GM12878 (cell line): ENCODE measurements around the gene SDC1. TPM values are rescaled to one million over a fixed set of nuclear protein-coding genes. Genes with fewer than 3 reads are reported as not detected.

Source experiments
- ATAC-seq: fragments of 200-7000 bp; cut with Tn5 transposase; 3 replicates; pipeline ENCODE4 v1.9.1; 2020; ENCODE audit warnings: mild to moderate bottlenecking, moderate library complexity
- BruUV-seq: library from RNA; stranded (reverse); fragments of 400-500 nt; replicated peaks from 2 replicates; lab custom pipeline; 2021; lab: Mats Ljungman, UMichigan
- CTCF ChIA-PET: fragments of 300-600 bp; sonication (Branson Sonifier 250); formaldehyde crosslinking; extraction: SDS; loops from one replicate; lab custom pipeline; 2021; ENCODE audit warnings: inconsistent platforms; lab: Yijun Ruan, JAX
- POLR2A ChIA-PET: fragments of 350-600 bp; formaldehyde crosslinking; extraction: SDS; loops from one replicate; lab custom pipeline; 2021; ENCODE audit warnings: inconsistent platforms; lab: Charles Lee
- RAD21 ChIA-PET: fragments of 300-600 bp; sonication (Branson Sonifier 250); formaldehyde crosslinking; loops from one replicate; lab custom pipeline; 2023; ENCODE audit warnings: antibody characterized with exemption; ENCODE audit not compliant: unreplicated experiment; lab: Charles Lee
- SMC1A ChIA-PET: fragments of 300-600 bp; sonication (Branson Sonifier 250); formaldehyde crosslinking; loops from one replicate; lab custom pipeline; 2023; ENCODE audit not compliant: unreplicated experiment, uncharacterized antibody; lab: Charles Lee
- DNase-seq: peaks from one replicate; pipeline ENCODE4 v3.0.0-alpha.2; 2011; ENCODE audit warnings: low read depth, low spot score
- FAIRE-seq: peaks from 3 replicates; lab custom pipeline; 2011; peaks lifted over from hg19 to GRCh38; lab: Jason Lieb, UNC
- H2AFZ ChIP-seq: 2 replicates; pipeline ENCODE4 v1.6.0; 2011; ENCODE audit warnings: low read depth, low read length, control low read depth; ENCODE audit not compliant: control insufficient read depth
- H3K27ac ChIP-seq: 2 replicates; pipeline ENCODE4 v1.5.1; 2011; ENCODE audit warnings: control low read depth; ENCODE audit not compliant: control insufficient read depth, insufficient read depth
- H3K27me3 ChIP-seq, 2 experiments: replicated peaks in 1 of 2; 2 replicates each; pipeline versions ENCODE4 v1.6.0 to v1.6.1; 2011; ENCODE audit warnings: low read length in 1 of 2; ENCODE audit not compliant: control insufficient read depth in 2 of 2, insufficient read depth in 2 of 2
- H3K36me3 ChIP-seq, 2 experiments: 2 replicates each; pipeline ENCODE4 v1.5.1; 2011; ENCODE audit warnings: low read length in 1 of 2; ENCODE audit not compliant: control insufficient read depth in 2 of 2, insufficient read depth in 2 of 2
- H3K4me1 ChIP-seq: 2 replicates; pipeline ENCODE4 v1.6.1; 2011; ENCODE audit warnings: mild to moderate bottlenecking, low read length, moderate library complexity, mixed read lengths; ENCODE audit not compliant: control insufficient read depth, insufficient read depth
- H3K4me2 ChIP-seq: 2 replicates; pipeline ENCODE4 v1.6.0; 2011; ENCODE audit warnings: control low read depth; ENCODE audit not compliant: control insufficient read depth, insufficient read depth
- H3K4me3 ChIP-seq: fragments of 200-600 bp; sonication (generic); 2 replicates; pipeline ENCODE4 v1.5.1; 2016
- H3K79me2 ChIP-seq: 2 replicates; pipeline ENCODE4 v1.6.0; 2011; ENCODE audit warnings: low read length; ENCODE audit not compliant: control insufficient read depth, insufficient read depth
- H3K9ac ChIP-seq: 2 replicates; pipeline ENCODE4 v1.8.0; 2011; ENCODE audit warnings: low read length, control low read depth, mixed read lengths; ENCODE audit not compliant: control insufficient read depth, insufficient read depth
- H3K9me3 ChIP-seq: replicated peaks from 3 replicates; pipeline ENCODE4 v1.5.1; 2011; ENCODE audit warnings: mild to moderate bottlenecking, low read length; ENCODE audit not compliant: control insufficient read depth, insufficient read depth
- H4K20me1 ChIP-seq: 2 replicates; pipeline ENCODE4 v1.6.0; 2011; ENCODE audit not compliant: control insufficient read depth, insufficient read depth
- CREB1 ChIP-seq: IDR thresholded peaks from 2 replicates; pipeline ENCODE4 v1.6.1; 2012; ENCODE audit warnings: low read depth, mild to moderate bottlenecking, inconsistent platforms
- ETV6 ChIP-seq, 2 experiments: fragments of 450-650 bp in 1 of 2; IDR thresholded peaks in 1 of 2; conservative IDR thresholded peaks in 1 of 2; 2 replicates each; pipeline ENCODE4 v1.6.1; 2014; ENCODE audit warnings: antibody characterized with exemption in 1 of 2, borderline replicate concordance in 1 of 2, low read depth in 1 of 2, mild to moderate bottlenecking in 1 of 2, moderate library complexity in 1 of 2
- NBN ChIP-seq: fragments of 450-650 bp; IDR thresholded peaks from 2 replicates; pipeline ENCODE4 v1.6.1; 2016
- NKRF ChIP-seq: fragments of 450-650 bp; conservative IDR thresholded peaks from 2 replicates; pipeline ENCODE4 v1.6.1; 2017; ENCODE audit warnings: mild to moderate bottlenecking, moderate library complexity
- POU2F2 ChIP-seq: IDR thresholded peaks from 3 replicates; pipeline ENCODE4 v1.6.1; 2011; ENCODE audit warnings: low read depth, mild to moderate bottlenecking, low read length, borderline replicate concordance
- RAD21 ChIP-seq: IDR thresholded peaks from 2 replicates; pipeline ENCODE4 v1.6.1; 2011; ENCODE audit warnings: mild to moderate bottlenecking, low read depth, low read length, moderate library complexity; ENCODE audit not compliant: insufficient read depth
- WRNIP1 ChIP-seq: IDR thresholded peaks from 2 replicates; pipeline ENCODE4 v1.6.1; 2011; ENCODE audit warnings: low read depth, low read length, improper control_type of control experiment, borderline replicate concordance
- ZBTB11 ChIP-seq: fragments of 450-650 bp; formaldehyde crosslinking; IDR thresholded peaks from 2 replicates; pipeline ENCODE4 v1.5.0; 2022; ENCODE audit warnings: mild to moderate bottlenecking, missing genetic modification characterization
- ZNF207 ChIP-seq: fragments of 450-650 bp; IDR thresholded peaks from 2 replicates; pipeline ENCODE4 v1.6.1; 2014; ENCODE audit warnings: antibody characterized with exemption, mild to moderate bottlenecking, borderline replicate concordance
- WGBS: methylation state at CpG from one replicate; pipeline ENCODE4 v1.1.6; 2016; ENCODE audit warnings: low lambda C conversion rate; ENCODE audit not compliant: insufficient replicate concordance, insufficient coverage; ENCODE audit errors: missing lambda C conversion rate; 5-methylcytosine and 5-hydroxymethylcytosine counted together
- in situ Hi-C: fragments of 300-500 bp; cut with MboI; formaldehyde crosslinking; loops from 9 replicates; pipeline ENCODE4 v1.14.3; 2018; ENCODE audit warnings: mixed read lengths
- intact Hi-C: fragments of 100-400 bp; cut with micrococcal nuclease; formaldehyde crosslinking; loops from one replicate; pipeline ENCODE4 v1.14.2; 2022; ENCODE audit not compliant: unreplicated experiment
- polyA plus RNA-seq, 11 experiments: library from polyadenylated mRNA; depleted of rRNA in 4 of 11; unstranded in 6 of 11; stranded (reverse) in 5 of 11; fragments of >200 nt; fragmentation: Nextera tagmentation in 4 of 11; fragmentation: Illumina TruSeq in 1 of 11; extraction: Ambion mirVana in 4 of 11; extraction: Trizol in 1 of 11; gene quantifications; 1 replicate in 1 of 11; 2 replicates in 10 of 11; pipeline versions ENCODE4 v1.2.1 to v1.2.3, GENCODE V29; 2011 to 2016; ENCODE audit warnings: inconsistent platforms in 2 of 11, missing spikeins in 2 of 11, low read depth in 1 of 11
- total RNA-seq, 4 experiments: library from RNA; depleted of rRNA in 3 of 4; stranded (reverse); fragments of >200 nt in 3 of 4; fragmentation: Illumina TruSeq in 1 of 4; extraction: Trizol in 1 of 4; gene quantifications; 2 replicates each; pipeline versions ENCODE4 v1.2.1 to v1.2.3, GENCODE V29; 2013 to 2021
- TF ChIP-seq, protein P1 (sequence below): fragments of 450-650 bp; IDR thresholded peaks from 2 replicates; pipeline ENCODE4 v1.6.1; 2016; ENCODE audit warnings: mild to moderate bottlenecking

Gene SDC1
- total and polyA plus RNA-seq, 10 of the 15 experiments (the other 5 are each of a cell fraction or from before 2014, with no cell fraction given): 0.85 to 36.8 (median 23.7) TPM

- ChIA-PET POLR2A (no interaction called here), RAD21 (no interaction called here), SMC1A (no interaction called here), CTCF (no interaction called here)
- BruUV-seq: no TSS peak
- DNase-seq (no peak), ATAC-seq (no peak), FAIRE-seq (no peak)
- H3K79me2 ChIP-seq: no peaks in the 10 kb centered on the region
- H3K4me1 ChIP-seq: no peaks in the 10 kb centered on the region
- no peaks in the 10 kb centered on the region for H3K27me3 ChIP-seq
- no peaks in the 10 kb centered on the region for H3K9me3 ChIP-seq
- no peak overlapping the region for H3K4me2 ChIP-seq
- WGBS: 45% methylated on average over 3 of the region's 3 CpGs
- H4K20me1 ChIP-seq: no peaks in the 10 kb centered on the region
- TF ChIP-seq ETV6 (conservative IDR thresholded peaks at IDR 0.05 in 1 of 2, IDR thresholded peaks at IDR 0.05 in 1 of 2; ENCODE audit: borderline replicate concordance in 1 of 2, low read depth in 1 of 2) (no peak), ZBTB11 (CRISPR knock-in tag) (no peak)
- in situ Hi-C loops (no loop called here), intact Hi-C loops (no loop called here)
- H3K9ac ChIP-seq: no peak overlapping the region
- H2AFZ ChIP-seq: no peak overlapping the region
- H3K4me3 ChIP-seq: no peak overlapping the region
- H3K27ac ChIP-seq: no peak overlapping the region
- H3K36me3 ChIP-seq: no peaks in the 10 kb centered on the region
These were observed 49.0 kb downstream of the SDC1 start for GRCh38 chr2:20175931-20176330.

GRCh38 chr2:20175267-20175666, 49.7 kb downstream of the SDC1 start:
- H3K27ac ChIP-seq: no peak overlapping the region
- ATAC-seq (no peak), DNase-seq (no peak), FAIRE-seq (no peak)
- BruUV-seq: no TSS peak
- H3K9ac ChIP-seq: no peak overlapping the region
- H3K4me2 ChIP-seq: no peak overlapping the region
- in situ Hi-C loops: no loop called here
- H2AFZ ChIP-seq: no peak overlapping the region
- no peaks in the 10 kb centered on the region; a peak in 1 of 4 replicates for H3K27me3 ChIP-seq
- RAD21 ChIA-PET: no interaction called here
- no peaks in the 10 kb centered on the region for H3K4me1 ChIP-seq
- H3K36me3 ChIP-seq: no peaks in the 10 kb centered on the region
- intact Hi-C loops: no loop called here
- no peaks in the 10 kb centered on the region for H3K9me3 ChIP-seq
- CTCF ChIA-PET: interaction anchor here (2.1 kb wide), 1 partner anchor 50 kb away, joined by 7 read pairs; the partner anchor contains the start of gene SDC1
- no peak overlapping the region for H3K4me3 ChIP-seq
- no peaks in the 10 kb centered on the region for H4K20me1 ChIP-seq
- POLR2A ChIA-PET: no interaction called here
- WGBS: 58% methylated on average over 8 of the region's 8 CpGs
- no peaks in the 10 kb centered on the region for H3K79me2 ChIP-seq
- SMC1A ChIA-PET: interaction anchor here (1.2 kb wide), 1 partner anchor 27 kb away, joined by 3 read pairs; no protein-coding TSS in a partner anchor
- TF ChIP-seq, protein P1, sequence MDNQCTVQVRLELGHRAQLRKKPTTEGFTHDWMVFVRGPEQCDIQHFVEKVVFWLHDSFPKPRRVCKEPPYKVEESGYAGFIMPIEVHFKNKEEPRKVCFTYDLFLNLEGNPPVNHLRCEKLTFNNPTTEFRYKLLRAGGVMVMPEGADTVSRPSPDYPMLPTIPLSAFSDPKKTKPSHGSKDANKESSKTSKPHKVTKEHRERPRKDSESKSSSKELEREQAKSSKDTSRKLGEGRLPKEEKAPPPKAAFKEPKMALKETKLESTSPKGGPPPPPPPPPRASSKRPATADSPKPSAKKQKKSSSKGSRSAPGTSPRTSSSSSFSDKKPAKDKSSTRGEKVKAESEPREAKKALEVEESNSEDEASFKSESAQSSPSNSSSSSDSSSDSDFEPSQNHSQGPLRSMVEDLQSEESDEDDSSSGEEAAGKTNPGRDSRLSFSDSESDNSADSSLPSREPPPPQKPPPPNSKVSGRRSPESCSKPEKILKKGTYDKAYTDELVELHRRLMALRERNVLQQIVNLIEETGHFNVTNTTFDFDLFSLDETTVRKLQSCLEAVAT: no peak
- TF ChIP-seq RAD21 (no peak), NBN (no peak), NKRF (no peak), ZNF207 (no peak), POU2F2 (no peak), WRNIP1 (no peak), CREB1 (no peak)
